22Rv1 (cell line): ENCODE data around the gene TXNRD3.

ENCODE experiments used
- ZFX ChIP-seq: fragments of 450-650 bp; IDR thresholded peaks from 2 replicates; pipeline ENCODE4 v1.6.1; 2017; ENCODE audit warnings: antibody characterized with exemption, borderline replicate concordance
- TF ChIP-seq, protein P1 (sequence below): fragments of 450-650 bp; IDR thresholded peaks from 2 replicates; pipeline ENCODE4 v1.5.1; 2017; ENCODE audit warnings: mild to moderate bottlenecking

DNA sequence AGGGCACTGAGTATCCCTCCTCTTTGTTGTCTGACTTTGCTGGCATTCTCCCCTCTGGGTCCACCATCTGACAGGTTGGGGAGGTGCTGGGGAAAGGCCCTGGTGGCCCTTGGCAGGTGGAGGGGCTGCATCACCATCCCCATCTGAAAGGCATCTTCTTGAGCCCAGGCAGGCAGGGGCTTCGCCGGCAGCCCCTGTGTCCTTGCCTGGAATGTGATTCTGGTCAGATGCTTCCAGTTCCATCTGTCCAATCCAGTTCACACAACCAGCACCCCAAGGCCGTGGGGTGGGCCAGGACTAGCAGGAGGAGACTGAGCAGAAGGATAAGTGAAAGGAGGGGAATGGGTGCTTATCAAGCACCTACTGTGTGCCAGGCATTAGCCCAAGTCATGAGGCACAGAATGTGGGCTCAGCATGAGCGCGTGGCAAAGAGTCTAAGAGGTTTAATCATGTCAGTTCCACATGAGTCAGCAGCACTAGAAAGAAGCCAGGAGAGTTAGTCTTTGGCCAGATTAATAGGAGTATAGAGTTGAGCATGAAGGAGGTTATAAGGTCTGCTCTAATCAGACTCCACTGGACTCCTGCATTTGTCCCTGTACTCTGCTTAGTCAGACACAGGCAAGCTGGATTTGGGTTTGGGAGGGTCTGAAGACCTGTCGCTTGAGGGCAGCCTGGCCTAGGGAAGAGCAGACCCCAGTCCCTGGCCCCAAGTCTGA is 10.5 kb upstream of the TXNRD3 start:
- TF ChIP-seq, protein P1, sequence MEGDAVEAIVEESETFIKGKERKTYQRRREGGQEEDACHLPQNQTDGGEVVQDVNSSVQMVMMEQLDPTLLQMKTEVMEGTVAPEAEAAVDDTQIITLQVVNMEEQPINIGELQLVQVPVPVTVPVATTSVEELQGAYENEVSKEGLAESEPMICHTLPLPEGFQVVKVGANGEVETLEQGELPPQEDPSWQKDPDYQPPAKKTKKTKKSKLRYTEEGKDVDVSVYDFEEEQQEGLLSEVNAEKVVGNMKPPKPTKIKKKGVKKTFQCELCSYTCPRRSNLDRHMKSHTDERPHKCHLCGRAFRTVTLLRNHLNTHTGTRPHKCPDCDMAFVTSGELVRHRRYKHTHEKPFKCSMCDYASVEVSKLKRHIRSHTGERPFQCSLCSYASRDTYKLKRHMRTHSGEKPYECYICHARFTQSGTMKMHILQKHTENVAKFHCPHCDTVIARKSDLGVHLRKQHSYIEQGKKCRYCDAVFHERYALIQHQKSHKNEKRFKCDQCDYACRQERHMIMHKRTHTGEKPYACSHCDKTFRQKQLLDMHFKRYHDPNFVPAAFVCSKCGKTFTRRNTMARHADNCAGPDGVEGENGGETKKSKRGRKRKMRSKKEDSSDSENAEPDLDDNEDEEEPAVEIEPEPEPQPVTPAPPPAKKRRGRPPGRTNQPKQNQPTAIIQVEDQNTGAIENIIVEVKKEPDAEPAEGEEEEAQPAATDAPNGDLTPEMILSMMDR: no peak
- no peak for TF ChIP-seq ZFX
